ENCODE results near the gene ERMARD. TPM values are rescaled to one million over a fixed set of nuclear protein-coding genes. Genes with fewer than 3 reads are reported as not detected.
"Not testable (repeated sequence)": the region's sequence is repeated elsewhere in the genome, so short reads cannot be mapped to it uniquely, and the experiment has no call there.

The ERMARD gene
- total RNA-seq, 1 donor = 18.3 TPM

GRCh38 chr6:169755162-169755561, 3.7 kb downstream of the ERMARD start:
- DNase-seq (ENCODE audit: low read depth) = no peak
- H3K4me3 ChIP-seq (ENCODE audit: low read depth, low read length) = no peak overlapping the region
- no peak for TF ChIP-seq CTCF (IDR thresholded peaks at IDR 0.05; ENCODE audit: insufficient read depth, low read length)

- H3K4me3 ChIP-seq (ENCODE audit: low read depth, low read length) = no peak overlapping the region
- TF ChIP-seq CTCF (IDR thresholded peaks at IDR 0.05; ENCODE audit: insufficient read depth, low read length) = no peak
These were observed 11.9 kb downstream of the ERMARD start for GRCh38 chr6:169763308-169763707.

GRCh38 chr6:169763881-169764280, 12.5 kb downstream of the ERMARD start:
- H3K4me3 ChIP-seq (ENCODE audit: low read depth, low read length) = no peak overlapping the region
- no peak for TF ChIP-seq CTCF (IDR thresholded peaks at IDR 0.05; ENCODE audit: insufficient read depth, low read length)
- DNase-seq (ENCODE audit: low read depth) = no peak

More at GRCh38 chr6:169763308-169763707, 11.9 kb downstream of the ERMARD start:
- DNase-seq (ENCODE audit: low read depth) = no peak

- not testable (repeated sequence) for DNase-seq (ENCODE audit: low read depth); H3K4me3 ChIP-seq (ENCODE audit: low read depth, low read length)
These were observed 14.4 kb downstream of the ERMARD start for GRCh38 chr6:169765789-169766188.

GRCh38 chr6:169766232-169766631, 14.8 kb downstream of the ERMARD start:
- no peak for DNase-seq (ENCODE audit: low read depth)
- no peak for TF ChIP-seq CTCF (IDR thresholded peaks at IDR 0.05; ENCODE audit: insufficient read depth, low read length)
- no peak overlapping the region for H3K4me3 ChIP-seq (ENCODE audit: low read depth, low read length)

GRCh38 chr6:169766921-169767736, 15.7 kb downstream of the ERMARD start:
- no peak for TF ChIP-seq CTCF (IDR thresholded peaks at IDR 0.05; ENCODE audit: insufficient read depth, low read length)
- no peak for DNase-seq (ENCODE audit: low read depth)
- no peak overlapping the region for H3K4me3 ChIP-seq (ENCODE audit: low read depth, low read length)

GRCh38 chr6:169774347-169774746, 22.9 kb downstream of the ERMARD start:
- no peak for TF ChIP-seq CTCF (IDR thresholded peaks at IDR 0.05; ENCODE audit: insufficient read depth, low read length)
- no peak for DNase-seq (ENCODE audit: low read depth)
- no peak overlapping the region for H3K4me3 ChIP-seq (ENCODE audit: low read depth, low read length)

All from fibroblast of the aortic adventitia (primary cell).